ENCODE data around the gene ABCC5.

Gene ABCC5

DNA sequence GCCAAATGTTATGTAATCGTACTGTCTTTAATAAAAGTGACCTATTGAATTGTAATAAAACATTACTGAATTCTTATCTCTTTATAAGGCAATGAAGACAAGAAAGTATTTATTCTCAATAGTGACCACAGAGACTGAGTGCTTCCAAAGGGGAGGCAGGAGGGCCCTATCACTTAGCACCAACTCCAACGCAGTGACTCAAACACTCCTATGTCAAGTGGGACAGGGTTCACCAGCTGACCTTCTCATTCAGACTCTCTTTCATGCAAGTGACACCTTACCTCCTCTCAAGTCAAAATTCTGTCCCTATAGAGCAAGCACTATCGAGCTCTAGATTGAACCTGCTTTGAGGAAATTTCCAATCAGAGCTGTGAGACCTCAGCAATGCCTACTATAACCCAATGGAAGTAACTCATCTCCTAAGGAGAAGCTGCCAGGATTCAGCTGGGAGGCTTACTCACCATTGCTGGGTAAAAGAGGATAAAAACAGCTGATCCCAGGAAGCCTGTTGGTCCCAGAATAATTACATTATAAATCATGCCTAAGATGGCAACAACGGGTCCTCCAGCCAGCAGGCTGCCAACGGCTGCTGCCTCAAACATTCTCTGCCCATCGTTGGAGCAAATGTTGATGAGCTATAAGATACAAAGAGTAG lies 35.6 kb downstream of the ABCC5 start:
- H3K36me3 ChIP-seq (replicated peaks; ENCODE audit: insufficient read depth, low read length) = no peaks in the 10 kb centered on the region
- TF ChIP-seq CTCF (IDR thresholded peaks at IDR 0.05; ENCODE audit: low read length) = no peak

DNA sequence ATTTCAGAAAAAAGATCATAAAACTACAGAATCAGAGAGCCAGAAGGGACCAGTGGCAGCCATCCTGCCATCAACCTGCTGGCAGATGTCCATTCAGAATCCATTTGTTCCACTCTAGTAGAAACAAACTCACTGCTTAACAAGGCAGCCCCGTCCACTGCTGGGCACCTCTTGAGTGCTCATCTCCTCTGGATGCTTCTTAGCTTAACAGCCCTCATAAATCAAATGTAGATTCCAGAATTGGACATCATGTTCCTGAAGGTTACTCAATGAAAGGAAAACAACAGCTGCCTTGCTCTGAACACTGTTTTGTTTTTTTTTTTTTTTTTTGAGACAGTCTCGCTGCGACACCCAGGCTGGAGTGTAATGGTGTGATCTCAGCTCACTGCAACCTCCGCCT lies 37.3 kb downstream of the ABCC5 start:
- H3K4me2 ChIP-seq (ENCODE audit: low read depth, low read length) = no peak overlapping the region
- H3K9ac ChIP-seq (ENCODE audit: low read length) = no peak overlapping the region
- peaks cover 6% of the 10 kb centered on the region; the same call in 1 of the 2 replicates for H3K4me1 ChIP-seq (ENCODE audit: low read length)
- no peaks in the 10 kb centered on the region for H3K9me3 ChIP-seq (replicated peaks; ENCODE audit: insufficient read depth, low read length)
- TF ChIP-seq EZH2 (optimal IDR thresholded peaks at IDR 0.05; ENCODE audit: low read depth, low read length) = no peak
- TF ChIP-seq CTCF (IDR thresholded peaks at IDR 0.05; ENCODE audit: low read length) = no peak
- H4K20me1 ChIP-seq (ENCODE audit: insufficient read depth, low read length) = no peaks in the 10 kb centered on the region
- no peak overlapping the region for H2AFZ ChIP-seq (ENCODE audit: low read length)
- H3K79me2 ChIP-seq (ENCODE audit: low read length) = no peaks in the 10 kb centered on the region
- no peaks in the 10 kb centered on the region for H3F3A ChIP-seq (ENCODE audit: insufficient read depth, low read length)
- DNase-seq = no peak
- no peaks in the 10 kb centered on the region for H3K27me3 ChIP-seq (replicated peaks; ENCODE audit: insufficient read depth, low read length)
- H3K36me3 ChIP-seq (replicated peaks; ENCODE audit: insufficient read depth, low read length) = no peaks in the 10 kb centered on the region
- H3K9me2 ChIP-seq (replicated peaks; ENCODE audit: insufficient read depth, low read length) = no peaks in the 10 kb centered on the region
- H3K27ac ChIP-seq (ENCODE audit: low read length) = no peak overlapping the region
- H3K4me3 ChIP-seq (ENCODE audit: low read length) = no peak overlapping the region

More for the DNA sequence above, 35.6 kb downstream of the ABCC5 start:
- H3K9ac ChIP-seq (ENCODE audit: low read length) = no peak overlapping the region
- H3K4me3 ChIP-seq (ENCODE audit: low read length) = no peak overlapping the region
- H3F3A ChIP-seq (ENCODE audit: insufficient read depth, low read length) = no peaks in the 10 kb centered on the region
- DNase-seq = no peak
- H3K9me3 ChIP-seq (replicated peaks; ENCODE audit: insufficient read depth, low read length) = no peaks in the 10 kb centered on the region
- H4K20me1 ChIP-seq (ENCODE audit: insufficient read depth, low read length) = no peaks in the 10 kb centered on the region
- no peaks in the 10 kb centered on the region for H3K4me1 ChIP-seq (ENCODE audit: low read length)
- no peaks in the 10 kb centered on the region for H3K9me2 ChIP-seq (replicated peaks; ENCODE audit: insufficient read depth, low read length)
- no peak overlapping the region for H3K27ac ChIP-seq (ENCODE audit: low read length)
- H3K27me3 ChIP-seq (replicated peaks; ENCODE audit: insufficient read depth, low read length) = no peaks in the 10 kb centered on the region
- H2AFZ ChIP-seq (ENCODE audit: low read length) = no peak overlapping the region
- no peaks in the 10 kb centered on the region for H3K79me2 ChIP-seq (ENCODE audit: low read length)
- H3K4me2 ChIP-seq (ENCODE audit: low read depth, low read length) = no peak overlapping the region

GRCh38 chr3:183975981-183976662 lies 41.6 kb downstream of the ABCC5 start:
- no peaks in the 10 kb centered on the region for H3K27me3 ChIP-seq (replicated peaks; ENCODE audit: insufficient read depth, low read length)
- no peak overlapping the region for H3K4me3 ChIP-seq (ENCODE audit: low read length)
- no peaks in the 10 kb centered on the region for H4K20me1 ChIP-seq (ENCODE audit: insufficient read depth, low read length)
- no peak overlapping the region for H2AFZ ChIP-seq (ENCODE audit: low read length)
- no peaks in the 10 kb centered on the region for H3K9me2 ChIP-seq (replicated peaks; ENCODE audit: insufficient read depth, low read length)
- H3K27ac ChIP-seq (ENCODE audit: low read length) = no peak overlapping the region
- no peaks in the 10 kb centered on the region for H3F3A ChIP-seq (ENCODE audit: insufficient read depth, low read length)
- TF ChIP-seq EZH2phosphoT487 (IDR thresholded peaks at IDR 0.05; ENCODE audit: low read length) (no peak), EZH2 (optimal IDR thresholded peaks at IDR 0.05; ENCODE audit: low read depth, low read length) (no peak), CTCF (IDR thresholded peaks at IDR 0.05; ENCODE audit: low read length) (no peak)
- no peak overlapping the region for H3K9ac ChIP-seq (ENCODE audit: low read length)
- no peaks in the 10 kb centered on the region for H3K9me3 ChIP-seq (replicated peaks; ENCODE audit: insufficient read depth, low read length)
- peaks cover 6% of the 10 kb centered on the region; the same call in 1 of the 2 replicates for H3K4me1 ChIP-seq (ENCODE audit: low read length)
- H3K79me2 ChIP-seq (ENCODE audit: low read length) = no peaks in the 10 kb centered on the region
- H3K4me2 ChIP-seq (ENCODE audit: low read depth, low read length) = no peak overlapping the region
- peak; percentile 50 for DNase-seq
- H3K36me3 ChIP-seq (replicated peaks; ENCODE audit: insufficient read depth, low read length) = no peaks in the 10 kb centered on the region

Data from MM.1S (cell line).